Activated CD4-positive, CD25-positive, alpha-beta regulatory T cell (primary cell): Measurements from ENCODE around the gene MS4A13.
"Not testable (repeated sequence)": the region's sequence is repeated elsewhere in the genome, so short reads cannot be mapped to it uniquely, and the experiment has no call there.

Experiments used
- DNase-seq, 4 experiments: peaks; one replicate each; lab custom pipeline; 2025; lab: John Stamatoyannopoulos, UW

MS4A13 gene

GRCh38 chr11:60515144-60515855 is at the start of gene MS4A13:
Gene MS4A13 (plus strand): TSS chr11:60515392. CDS start chr11:60518084, 2,692 bp downstream.
- DNase-seq: no peak

GRCh38 chr11:60468829-60469228 is 46.4 kb upstream of the MS4A13 start:
- DNase-seq: no peak

DNA sequence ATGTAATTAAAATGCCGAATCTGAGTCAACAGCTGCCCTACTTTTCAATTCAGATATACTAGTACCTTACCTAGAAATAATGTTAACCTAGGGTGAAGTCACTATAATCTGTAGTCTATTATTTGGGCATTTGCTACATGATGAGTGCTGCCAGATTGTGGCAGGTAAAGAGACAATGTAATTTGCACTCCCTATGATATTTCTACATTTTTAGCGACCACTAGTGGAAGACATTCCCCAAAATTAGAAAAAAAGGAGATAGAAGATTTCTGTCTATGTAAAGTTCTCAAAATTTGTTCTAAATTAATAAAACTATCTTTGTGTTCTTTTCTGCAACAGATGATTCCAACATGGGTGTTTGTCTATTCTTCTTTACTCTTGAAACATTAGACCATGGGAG is 45.5 kb upstream of the MS4A13 start:
- DNase-seq: no peak

- no peak for DNase-seq
Measured at GRCh38 chr11:60477035-60477445, 38.2 kb upstream of the MS4A13 start.

DNA sequence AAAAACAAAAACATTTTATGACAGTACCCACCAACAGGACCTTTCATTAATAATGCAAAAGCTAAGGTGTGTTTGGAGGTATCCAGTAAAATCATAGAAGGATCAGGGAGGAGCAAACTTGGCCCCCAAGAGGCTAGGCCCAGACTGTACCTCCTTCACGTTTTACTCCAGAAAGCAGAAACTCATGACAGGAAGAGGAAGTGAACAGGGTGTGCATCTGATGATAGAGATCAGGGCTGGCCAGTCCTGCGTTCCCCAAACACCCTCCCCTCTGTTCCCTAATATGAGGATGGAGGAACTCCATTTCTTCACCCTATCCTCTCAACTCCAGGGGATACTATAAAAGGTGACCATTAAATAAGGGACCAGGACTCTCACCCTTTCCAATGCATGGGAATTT is 32.8 kb upstream of the MS4A13 start:
- DNase-seq: no peak

GRCh38 chr11:60485987-60486386 is 29.2 kb upstream of the MS4A13 start:
- no peak for DNase-seq

GRCh38 chr11:60492488-60493009 is 22.6 kb upstream of the MS4A13 start, which contains the start of gene MS4A12:
Gene MS4A12 (plus strand): TSS chr11:60492778. CDS start chr11:60497319, 4,541 bp downstream.
- no peak for DNase-seq

DNA sequence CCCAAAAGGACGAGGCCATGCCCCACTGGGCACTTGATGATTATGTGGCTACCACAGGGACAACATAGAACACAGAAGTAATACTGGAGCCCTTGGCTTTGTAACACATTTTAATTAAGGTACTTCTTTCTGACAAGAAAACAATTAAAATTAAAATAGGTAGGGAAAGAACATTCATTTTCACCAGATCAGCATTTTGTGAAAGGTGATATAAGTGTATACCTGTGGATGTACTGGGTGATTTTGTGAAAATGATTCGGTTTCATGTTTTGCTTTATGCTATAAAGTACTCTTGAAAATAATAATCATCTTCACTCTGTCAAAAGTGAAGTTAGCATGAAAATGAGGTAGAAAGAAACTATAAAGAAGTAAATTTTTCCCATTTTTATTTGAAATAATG is 21.7 kb upstream of the MS4A13 start:
- DNase-seq: no peak

DNA sequence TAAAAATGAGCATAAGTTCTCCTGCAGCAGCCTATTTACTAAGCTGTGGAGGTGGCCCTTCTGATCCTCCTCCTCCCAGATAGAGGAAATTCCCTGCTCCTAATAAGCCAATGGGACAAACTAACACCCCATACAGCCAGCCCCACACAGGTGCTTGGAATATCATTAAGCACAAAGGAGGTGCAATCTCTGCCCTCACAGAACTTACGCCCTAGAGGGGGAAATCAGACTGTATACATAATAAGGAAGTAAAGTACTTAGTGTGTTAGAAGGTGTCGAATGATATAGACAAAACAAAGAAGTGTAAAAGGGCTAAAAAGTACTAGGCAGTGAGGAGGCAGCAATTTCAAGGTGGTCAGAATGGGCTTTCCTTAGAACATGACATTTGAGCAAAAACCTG is 16.8 kb upstream of the MS4A13 start:
- no peak for DNase-seq

DNA sequence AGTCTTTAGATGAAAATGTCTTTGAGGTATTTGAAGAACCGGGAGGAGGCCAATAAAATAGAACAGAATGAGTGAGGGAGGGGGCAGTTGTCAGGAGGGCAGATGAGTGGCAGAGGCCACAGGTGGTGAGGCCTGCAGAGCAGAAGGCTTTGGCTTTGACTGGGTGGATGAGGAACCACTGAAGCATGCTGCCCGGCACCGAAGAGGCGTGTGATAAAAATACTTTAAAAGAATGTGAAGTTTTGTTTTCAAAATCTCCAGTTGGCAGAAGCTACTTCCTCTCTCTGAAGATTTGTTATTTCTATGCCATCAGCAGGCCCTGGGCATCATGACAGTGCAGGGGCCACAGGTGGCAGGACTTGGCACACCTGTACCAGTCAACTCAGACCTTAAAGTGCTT is 16.3 kb upstream of the MS4A13 start:
- no peak for DNase-seq

DNA sequence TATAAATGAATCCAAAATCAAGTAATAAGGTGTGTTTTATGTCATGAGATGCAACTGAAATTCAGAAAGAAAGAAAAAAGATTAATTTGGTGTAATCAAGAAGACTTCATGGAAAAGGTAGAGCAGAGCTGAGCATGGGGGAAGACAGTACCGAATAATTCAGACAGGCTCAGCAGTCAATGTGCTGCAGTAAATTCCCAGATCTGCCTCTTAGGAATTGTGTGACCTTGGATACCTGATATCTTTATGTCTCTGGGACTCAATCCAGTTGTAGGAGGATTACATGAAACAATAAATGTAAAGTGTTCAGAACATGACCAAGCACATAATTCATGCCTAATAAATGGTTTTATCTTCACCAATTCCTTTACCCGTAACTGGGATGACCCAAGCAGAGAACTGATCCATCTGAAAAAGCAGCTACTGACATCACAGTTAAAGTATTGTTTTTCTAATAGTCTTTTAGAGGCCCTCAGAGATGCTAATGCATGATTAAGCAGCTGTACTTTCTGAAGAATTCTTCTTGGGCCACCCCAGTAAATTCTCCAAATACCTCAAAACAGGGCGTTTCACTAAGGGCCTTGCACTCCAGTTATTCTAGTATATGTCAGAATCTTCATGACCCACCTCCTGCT is 14.8 kb upstream of the MS4A13 start:
- DNase-seq: no peak

DNA sequence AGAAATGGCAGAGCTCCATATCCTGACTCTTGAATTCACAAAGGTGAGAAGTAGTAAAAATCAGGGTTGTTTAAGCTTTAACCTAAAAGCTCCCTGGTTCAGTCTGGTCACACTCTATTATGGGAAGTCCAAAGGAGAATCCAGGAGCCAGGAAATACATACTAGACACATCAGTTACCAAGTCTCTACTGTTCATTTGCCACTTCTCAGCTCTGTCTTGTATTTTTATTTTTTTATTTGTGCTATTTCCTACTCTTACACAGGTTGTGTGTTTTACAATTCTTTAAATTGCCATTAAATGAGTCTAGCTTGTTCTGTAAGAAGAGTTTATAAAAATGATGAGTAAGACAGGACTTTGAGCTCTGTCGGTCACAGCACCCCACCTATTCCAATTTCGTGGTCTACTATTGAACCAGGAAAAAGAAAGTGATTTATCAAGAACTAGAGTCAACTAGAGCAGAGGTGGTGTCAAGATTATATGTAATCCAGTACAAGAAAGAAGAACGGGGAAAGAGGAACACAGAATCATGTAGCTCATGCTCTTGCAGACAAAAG is 12.9 kb upstream of the MS4A13 start:
- no peak for DNase-seq

- DNase-seq: no peak
Measured at GRCh38 chr11:60504219-60504905, 10.8 kb upstream of the MS4A13 start.

DNA sequence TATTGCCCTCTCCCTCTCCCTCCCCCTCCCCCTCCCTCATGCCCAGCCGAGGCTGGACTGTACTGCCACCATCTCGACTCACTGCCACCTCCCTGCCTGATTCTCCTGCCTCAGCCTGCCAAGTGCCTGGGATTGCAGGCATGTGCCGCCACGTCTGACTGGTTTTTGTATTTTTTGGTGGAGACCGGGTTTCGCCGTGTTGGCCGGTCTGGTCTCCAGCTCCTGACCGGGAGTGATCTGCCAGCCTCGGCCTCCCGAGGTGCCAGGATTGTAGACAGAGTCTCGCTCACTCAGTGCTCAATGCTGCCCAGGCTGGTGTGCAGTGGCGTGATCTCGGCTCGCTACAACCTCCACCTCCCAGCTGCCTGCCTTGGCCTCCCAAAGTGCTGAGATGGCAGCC is 5.6 kb upstream of the MS4A13 start:
- not testable (repeated sequence) for DNase-seq

DNA sequence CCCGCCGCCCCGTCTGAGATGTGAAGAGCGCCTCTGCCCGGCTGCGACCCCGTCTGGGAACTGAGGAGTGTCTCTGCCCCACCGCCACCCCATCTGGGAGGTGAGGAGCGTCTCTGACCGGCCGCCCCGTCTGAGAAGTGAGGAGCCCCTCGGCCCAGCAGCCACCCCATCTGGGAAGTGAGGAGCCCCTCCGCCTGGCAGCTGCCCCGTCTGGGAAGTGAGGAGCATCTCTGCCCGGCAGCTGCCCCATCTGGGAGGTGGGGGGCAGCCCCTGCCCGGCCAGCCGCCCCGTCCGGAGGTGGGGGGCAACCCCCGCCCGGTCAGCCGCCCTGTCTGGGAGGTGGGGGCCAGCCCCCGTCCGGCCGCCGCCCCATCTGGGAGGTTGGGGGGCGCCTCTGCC is 5.0 kb upstream of the MS4A13 start:
- not testable (repeated sequence) for DNase-seq

DNA sequence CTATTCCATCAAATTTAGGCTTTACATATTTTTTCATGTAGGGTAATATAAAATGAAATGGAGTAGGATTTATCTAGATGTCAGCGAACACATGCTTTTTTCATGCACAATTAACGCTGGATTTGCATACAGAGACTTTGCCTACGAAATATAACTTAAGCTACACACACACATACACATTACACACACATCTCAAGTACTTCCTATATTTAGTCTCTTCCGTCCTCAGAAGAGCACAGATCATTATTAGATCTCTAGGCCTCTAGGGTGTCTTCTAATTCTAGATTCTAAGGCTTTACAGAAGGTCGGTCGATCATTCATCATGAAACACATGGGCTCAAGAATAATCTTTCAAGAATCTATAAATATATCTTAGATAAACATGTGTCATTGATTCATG is 3.8 kb upstream of the MS4A13 start:
- no peak for DNase-seq

GRCh38 chr11:60512651-60513225 is 2.5 kb upstream of the MS4A13 start:
- DNase-seq: no peak

DNA sequence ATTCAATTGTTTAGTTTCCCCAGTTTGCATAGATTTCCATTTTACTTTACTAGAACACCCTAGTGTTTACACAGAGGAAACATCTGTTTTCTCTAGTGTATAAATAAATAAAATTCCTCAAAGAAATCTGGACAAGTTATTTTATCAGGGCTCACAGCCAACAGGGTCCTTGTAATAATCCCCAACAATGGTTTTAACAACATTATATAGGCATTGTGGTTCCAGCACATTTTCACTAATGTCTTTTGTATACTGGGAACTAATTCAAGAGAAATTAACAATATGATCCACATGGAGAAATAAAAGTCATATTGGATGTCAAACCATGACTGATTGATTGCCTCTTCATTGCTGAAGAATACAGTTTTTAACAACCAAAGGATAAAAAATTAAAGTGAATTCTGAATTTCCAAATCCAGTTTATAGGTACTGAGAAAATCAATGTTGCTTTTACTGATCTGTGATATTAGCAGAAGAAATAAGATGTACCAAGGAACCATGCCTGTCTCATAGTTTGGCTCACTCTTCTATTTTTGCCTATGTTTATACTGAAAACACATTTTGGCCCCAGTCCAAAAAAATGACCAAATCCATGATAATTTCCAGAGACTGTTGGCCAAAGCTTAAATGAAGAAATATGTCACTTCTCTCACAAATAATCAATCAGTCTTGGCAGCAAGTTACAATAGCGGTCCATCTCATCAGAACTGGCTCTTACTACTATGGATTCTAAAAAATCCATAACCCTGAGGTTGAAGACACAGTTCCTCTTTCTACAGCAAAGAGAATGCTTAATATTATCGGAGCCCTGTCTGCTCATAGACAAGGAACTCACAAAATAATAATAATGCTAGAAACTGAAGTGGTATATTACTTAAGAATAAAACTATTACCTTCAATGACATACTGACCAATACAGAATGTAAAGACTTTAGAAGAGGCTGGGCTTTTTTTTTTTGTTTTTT is 1.4 kb upstream of the MS4A13 start:
- no peak for DNase-seq

DNA sequence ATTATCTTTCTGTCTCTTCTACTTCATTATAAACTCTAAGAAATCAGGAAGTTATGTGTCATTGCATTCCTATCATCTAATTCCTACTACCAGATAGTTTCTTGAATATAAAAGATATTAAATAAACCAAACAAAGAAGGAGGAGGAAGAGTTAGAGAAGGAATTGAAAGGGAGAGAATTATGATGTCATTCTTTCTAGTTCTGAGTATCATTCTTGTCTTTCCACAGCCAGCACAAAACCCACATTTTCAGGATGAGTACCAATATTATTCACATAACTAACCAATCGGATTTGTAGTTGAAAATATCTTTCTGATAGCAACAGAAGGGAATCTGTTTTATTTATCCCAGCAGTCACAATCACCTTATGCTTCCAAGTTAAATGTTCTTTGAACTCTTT is 13.3 kb downstream of the MS4A13 start:
- DNase-seq: no peak

GRCh38 chr11:60528934-60529333 is 13.7 kb downstream of the MS4A13 start:
- DNase-seq: no peak
